GM10266 (cell line): Measurements from ENCODE around the gene BLOC1S1.

ENCODE experiments used
- DNase-seq: peaks from one replicate; pipeline ENCODE4 v3.0.0; 2012; ENCODE audit errors: extremely low spot score
- TF ChIP-seq, protein P1 (sequence below): IDR thresholded peaks from 2 replicates; pipeline ENCODE4 v1.5.1; 2012; ENCODE audit warnings: mild to moderate bottlenecking, low read depth; ENCODE audit not compliant: control insufficient read depth, insufficient read depth; ENCODE audit errors: missing control alignments

Gene BLOC1S1

DNA sequence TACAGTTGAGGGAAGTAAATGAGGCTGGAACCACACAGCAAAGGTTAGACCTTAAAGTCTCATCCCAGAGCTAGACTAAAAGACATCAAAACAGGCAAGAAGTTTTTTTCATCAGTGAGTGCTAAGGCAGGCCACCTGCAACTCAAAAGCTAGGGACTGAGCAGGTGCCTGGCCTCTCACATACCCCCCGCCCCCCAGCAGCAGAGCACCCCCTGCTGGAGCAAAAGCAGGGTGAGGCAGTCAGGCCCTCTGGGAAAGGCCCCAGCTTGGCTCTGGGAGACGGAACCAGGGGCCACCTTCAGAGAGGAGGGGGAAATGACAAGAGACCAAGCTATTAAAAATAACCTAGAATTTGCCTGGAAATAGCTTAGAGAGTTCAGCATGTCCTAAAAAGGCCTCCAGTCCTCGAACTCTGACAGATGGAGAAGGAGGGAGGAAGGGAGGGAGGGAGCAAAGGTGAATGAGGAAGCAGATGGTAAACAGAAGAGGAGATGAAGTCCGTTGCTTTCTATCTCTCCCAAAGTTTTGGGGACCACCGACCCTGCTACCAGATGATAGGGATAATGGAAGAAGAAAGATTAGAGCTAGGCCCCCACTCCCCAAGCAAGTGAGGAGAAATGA is 10.0 kb upstream of the BLOC1S1 start:
- TF ChIP-seq, protein P1, sequence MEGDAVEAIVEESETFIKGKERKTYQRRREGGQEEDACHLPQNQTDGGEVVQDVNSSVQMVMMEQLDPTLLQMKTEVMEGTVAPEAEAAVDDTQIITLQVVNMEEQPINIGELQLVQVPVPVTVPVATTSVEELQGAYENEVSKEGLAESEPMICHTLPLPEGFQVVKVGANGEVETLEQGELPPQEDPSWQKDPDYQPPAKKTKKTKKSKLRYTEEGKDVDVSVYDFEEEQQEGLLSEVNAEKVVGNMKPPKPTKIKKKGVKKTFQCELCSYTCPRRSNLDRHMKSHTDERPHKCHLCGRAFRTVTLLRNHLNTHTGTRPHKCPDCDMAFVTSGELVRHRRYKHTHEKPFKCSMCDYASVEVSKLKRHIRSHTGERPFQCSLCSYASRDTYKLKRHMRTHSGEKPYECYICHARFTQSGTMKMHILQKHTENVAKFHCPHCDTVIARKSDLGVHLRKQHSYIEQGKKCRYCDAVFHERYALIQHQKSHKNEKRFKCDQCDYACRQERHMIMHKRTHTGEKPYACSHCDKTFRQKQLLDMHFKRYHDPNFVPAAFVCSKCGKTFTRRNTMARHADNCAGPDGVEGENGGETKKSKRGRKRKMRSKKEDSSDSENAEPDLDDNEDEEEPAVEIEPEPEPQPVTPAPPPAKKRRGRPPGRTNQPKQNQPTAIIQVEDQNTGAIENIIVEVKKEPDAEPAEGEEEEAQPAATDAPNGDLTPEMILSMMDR = peak; percentile 50
- DNase-seq = no peak

DNA sequence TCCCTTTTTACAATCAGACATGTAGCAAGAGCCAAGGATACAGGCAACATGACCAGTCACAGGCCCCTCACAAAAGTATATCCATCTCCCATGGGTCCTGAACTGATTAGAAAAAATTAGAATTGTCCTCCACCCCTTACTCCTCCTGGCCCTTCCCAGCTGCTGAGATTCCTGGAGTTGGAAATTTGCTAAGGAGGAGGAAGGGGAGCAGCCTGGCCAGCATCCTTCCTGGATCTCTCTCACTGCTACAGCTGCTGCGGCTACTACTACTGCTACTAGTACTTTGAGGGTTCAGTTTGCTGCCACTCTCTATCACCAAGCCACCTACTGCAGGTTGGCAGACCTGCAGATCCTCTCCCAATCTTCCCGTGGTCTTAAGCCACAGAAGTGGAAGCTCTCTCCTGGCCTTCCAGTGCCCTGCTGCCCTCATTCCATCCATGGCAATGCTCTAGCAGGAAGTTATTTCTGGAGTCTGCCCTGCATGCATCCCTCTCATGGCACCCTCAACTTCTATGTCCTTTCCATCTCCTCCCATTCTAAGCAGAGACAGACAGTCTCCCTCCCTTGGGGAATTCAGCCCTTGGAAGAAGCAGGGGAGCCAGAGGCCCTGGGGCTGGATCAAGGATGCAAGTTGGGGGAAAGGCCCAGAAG is 9.2 kb upstream of the BLOC1S1 start:
- DNase-seq = no peak
- TF ChIP-seq, protein P1 = no peak

DNA sequence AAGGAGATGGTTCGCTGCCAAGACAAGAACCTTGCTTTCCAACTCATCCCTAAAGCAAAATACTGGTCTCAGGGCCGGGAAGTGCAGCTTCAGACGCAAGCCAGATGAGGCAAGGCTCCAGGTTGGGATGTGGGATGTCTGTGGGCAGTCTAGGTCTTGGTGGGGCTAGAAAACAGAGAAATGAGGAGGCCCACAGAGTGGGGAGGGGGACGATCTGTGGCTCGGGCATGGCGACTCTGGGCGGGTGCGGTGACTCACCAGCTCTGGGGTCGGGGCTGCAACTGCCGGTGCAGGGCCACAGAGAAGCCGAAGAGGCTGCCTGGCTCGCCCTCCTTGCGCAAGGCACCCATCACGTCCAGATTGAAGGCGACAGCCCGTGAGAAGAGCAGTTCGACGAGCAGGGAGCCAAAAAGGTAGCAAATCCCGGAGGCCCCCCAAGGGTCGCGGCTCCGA is 8.6 kb upstream of the BLOC1S1 start:
- TF ChIP-seq, protein P1 = no peak
- no peak for DNase-seq

DNA sequence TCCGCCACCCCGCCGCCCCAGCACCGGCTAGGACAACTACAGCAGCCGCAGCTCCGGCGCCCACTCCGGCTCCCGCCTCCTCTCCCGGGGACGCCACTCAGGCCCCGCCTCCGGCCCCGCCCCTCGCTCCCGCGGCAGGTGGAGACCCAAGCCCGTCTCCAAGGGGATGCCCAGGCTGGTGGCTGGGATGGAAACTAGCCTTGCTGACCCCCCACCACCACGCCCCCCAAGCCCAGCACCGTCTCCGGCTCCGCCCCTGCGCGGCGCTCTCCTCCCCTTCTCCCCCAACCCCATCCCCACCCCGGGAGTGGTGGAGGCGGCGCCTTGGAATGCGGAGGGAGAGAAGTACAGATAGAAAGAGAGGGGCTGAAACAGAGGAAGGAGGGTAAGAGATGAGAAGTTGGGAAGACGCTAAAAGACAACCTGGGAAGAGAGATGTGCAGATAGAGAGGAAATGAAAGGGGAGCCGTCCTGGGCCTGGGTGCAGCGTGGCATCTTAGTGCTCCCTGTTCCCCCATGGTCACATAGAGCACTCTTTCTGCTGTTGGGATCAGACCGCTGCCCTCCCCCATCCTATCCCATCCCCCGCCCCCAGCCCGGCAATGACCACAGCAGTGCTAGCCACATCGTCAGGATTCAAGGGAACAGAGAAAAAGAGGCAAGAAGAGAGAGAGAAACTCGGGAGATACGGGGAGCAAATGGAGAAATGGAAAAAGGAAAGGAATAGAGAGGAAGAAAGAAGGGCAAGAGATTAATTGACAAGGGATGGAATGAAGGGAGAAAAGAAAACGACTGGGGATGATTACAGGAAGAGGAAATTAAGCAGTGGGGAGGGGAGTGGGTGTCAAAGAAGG is 7.8 kb upstream of the BLOC1S1 start, which contains the start of gene ITGA7:
ITGA7 (minus strand) TSS at position 64 of the 854 bp plus-strand sequence. CDS start 222 bp downstream, outside the sequence.
- TF ChIP-seq, protein P1 = no peak
- DNase-seq = peak; percentile 77

DNA sequence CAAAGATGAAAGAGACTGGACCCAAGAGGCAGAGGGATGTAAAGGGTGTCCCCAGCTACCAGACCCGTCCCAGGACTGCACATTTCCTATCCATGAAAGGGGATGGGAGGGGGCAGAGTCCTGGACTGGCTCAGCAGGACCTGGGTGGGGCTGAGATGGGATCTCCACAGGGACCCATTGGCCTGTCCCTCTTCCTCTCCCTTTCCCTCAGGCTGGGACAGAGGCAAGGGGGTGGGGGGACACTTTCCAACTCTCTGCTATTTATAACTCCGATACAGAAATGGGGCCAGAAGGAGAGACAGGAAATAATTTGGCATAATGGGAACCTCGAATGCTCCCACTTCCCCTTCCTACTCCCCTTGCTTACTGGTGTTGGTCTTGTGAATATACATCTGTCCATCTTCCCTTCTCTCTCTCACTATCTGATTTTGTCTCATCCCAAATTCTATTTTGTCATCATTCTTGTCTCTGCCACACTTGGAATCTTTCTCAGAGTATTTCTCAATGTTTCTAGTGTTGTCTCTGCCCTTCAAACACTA is 7.1 kb upstream of the BLOC1S1 start:
- TF ChIP-seq, protein P1 = no peak
- DNase-seq = no peak

DNA sequence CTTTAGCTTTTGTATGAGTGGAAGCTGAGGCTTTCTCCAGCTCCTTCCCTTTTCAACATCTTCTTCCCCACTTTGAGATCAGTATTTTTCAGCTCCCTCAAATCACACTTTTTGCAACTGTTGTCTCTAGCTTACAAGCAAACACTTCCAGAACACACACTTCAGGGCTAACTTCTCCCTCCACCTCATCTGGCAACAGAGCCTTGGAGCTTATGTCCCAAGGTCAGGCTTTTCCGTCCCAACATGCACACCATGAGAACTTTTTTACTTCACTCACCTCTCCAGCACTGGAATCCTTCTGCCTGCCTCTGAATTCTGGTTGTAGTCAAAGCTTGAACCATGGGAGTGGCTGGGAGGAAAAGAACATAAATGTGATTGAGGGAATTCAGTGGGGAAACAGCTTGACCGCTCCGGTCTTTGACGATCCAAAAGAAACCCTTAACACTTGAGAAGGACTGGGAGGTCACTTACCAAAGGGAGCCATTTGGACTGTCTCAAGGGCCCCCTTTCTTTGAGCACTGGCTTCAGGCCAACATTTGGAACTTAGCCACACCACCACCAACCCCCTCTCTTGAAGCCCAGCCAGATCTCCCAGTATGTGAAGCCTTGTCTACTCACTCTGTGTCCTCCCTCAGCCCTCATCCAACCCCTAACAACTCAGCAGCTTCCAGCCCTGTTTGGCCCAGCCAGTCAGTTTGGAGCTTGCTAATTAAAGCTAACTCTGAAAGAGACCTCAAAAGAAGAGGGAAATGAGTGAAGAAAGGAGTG is 3.9 kb upstream of the BLOC1S1 start:
- TF ChIP-seq, protein P1 = no peak
- no peak for DNase-seq
